ENCODE results near the gene DDRGK1. TPM values are rescaled to one million over a fixed set of nuclear protein-coding genes. Genes with fewer than 3 reads are reported as not detected.
A peak's percentile ranks its signal among the peaks of the same experiment; 100 is the strongest.

DDRGK1 gene
- total and polyA plus RNA-seq, 2 donors from 2014 or later = 81.8 to 92.5 TPM

DNA sequence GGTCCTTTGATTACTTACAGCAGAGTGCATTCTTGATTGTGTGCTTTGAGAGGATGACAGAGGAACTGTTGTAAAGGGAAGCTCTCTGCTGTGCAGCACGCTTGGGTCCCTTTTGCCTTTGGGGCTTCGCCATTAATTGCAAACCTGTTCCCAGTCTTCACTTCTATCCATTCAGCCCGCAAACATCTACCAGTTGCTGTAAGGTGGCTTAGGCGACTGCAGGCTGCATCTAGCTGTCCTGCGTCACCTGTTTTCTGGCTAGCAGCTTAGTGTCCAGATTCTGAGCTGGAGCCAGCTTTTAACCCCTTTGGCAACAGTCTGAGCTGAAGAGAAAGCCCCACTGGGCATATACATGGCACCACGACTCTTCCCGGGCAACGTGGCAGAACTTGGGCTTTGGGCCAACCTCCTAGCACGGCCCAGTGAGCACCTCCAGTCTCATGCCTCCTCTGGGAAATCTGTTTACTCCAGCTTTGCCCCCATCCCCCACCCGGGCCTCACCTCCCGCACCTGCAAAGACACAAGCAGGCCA, 42.3 kb downstream of the DDRGK1 start:
- peak overlapping the region; percentile 64 to 75 for H3K27ac ChIP-seq (ENCODE audit: low read depth in 2 of 2, low read length in 2 of 2)
- TF ChIP-seq, protein P1, sequence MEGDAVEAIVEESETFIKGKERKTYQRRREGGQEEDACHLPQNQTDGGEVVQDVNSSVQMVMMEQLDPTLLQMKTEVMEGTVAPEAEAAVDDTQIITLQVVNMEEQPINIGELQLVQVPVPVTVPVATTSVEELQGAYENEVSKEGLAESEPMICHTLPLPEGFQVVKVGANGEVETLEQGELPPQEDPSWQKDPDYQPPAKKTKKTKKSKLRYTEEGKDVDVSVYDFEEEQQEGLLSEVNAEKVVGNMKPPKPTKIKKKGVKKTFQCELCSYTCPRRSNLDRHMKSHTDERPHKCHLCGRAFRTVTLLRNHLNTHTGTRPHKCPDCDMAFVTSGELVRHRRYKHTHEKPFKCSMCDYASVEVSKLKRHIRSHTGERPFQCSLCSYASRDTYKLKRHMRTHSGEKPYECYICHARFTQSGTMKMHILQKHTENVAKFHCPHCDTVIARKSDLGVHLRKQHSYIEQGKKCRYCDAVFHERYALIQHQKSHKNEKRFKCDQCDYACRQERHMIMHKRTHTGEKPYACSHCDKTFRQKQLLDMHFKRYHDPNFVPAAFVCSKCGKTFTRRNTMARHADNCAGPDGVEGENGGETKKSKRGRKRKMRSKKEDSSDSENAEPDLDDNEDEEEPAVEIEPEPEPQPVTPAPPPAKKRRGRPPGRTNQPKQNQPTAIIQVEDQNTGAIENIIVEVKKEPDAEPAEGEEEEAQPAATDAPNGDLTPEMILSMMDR (IDR thresholded peaks at IDR 0.05; ENCODE audit: borderline replicate concordance, extremely low read depth, insufficient read depth) = no peak
- DNase-seq = peak; percentile 44 to 87 (median 66)

DNA sequence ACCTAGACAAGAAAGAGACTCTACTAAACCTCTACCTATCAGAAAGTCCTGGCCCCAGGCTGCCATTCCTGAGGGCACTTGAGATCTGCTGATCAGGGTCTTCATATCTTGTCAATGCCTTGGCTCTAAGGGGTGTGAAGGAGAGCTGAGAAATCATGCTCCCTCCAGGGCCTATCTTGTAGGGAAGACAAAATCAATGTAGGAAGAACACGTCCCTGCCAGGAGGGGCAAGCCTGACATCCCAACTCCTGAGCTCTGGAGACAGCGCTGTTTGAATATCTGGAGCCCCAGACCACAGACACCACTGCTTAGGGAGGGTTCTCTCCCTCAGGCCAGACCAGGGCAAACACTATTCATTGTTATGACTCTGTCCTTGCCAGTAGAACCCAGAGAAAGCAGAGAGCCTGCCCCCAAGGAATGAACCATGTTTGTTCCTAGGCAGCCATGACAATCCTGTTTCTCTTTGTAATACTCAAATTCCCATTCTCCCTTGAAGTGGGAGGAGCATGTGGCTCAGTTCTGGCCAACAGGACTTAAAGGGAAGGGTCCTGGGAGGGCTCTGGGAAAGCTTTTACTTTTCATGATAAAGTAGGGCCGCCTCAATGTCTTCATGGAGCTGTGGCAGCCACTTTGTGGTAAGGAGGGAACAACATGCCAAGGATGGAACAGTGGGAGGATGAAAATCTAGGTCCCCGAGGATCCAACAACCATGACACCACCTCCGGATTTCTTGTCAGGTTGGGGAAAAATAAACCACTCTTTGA, 43.0 kb downstream of the DDRGK1 start:
- Histone ChIP-seq H3K27me3 (ENCODE audit: control insufficient read depth, insufficient read depth, low read length) (no peaks in the 10 kb centered on the region), H3K9me3 (ENCODE audit: control insufficient read depth in 2 of 3, insufficient read depth in 1 of 3, low read length in 3 of 3) (no peaks in the 10 kb centered on the region), H3K4me1 (ENCODE audit: control insufficient read depth in 2 of 3, insufficient read depth in 2 of 3, low read depth in 1 of 3, low read length in 3 of 3) (peaks cover 0 to 28% (median 17%) of the 10 kb centered on the region in 3 donors), H3K36me3 (ENCODE audit: control insufficient read depth in 2 of 3, insufficient read depth in 3 of 3, low read length in 3 of 3) (no peaks in the 10 kb centered on the region), H3K4me3 (ENCODE audit: low read length in 3 of 3) (no peak overlapping the region), H3K9ac (ENCODE audit: low read length in 3 of 3) (no peak overlapping the region), H3K27ac (ENCODE audit: low read depth in 2 of 2, low read length in 2 of 2) (peak overlapping the region in 1 of 2 donors; percentile 75)
- no peak for FAIRE-seq
- no peak for DNase-seq
- intact Hi-C loops (cut with DNase I) = no loop called here
- TF ChIP-seq, protein P1 (IDR thresholded peaks at IDR 0.05; ENCODE audit: borderline replicate concordance, extremely low read depth, insufficient read depth) = no peak

More for the DNA sequence above, 42.3 kb downstream of the DDRGK1 start:
- Histone ChIP-seq H3K27me3 (ENCODE audit: control insufficient read depth, insufficient read depth, low read length) (no peaks in the 10 kb centered on the region), H3K9ac (ENCODE audit: low read length in 3 of 3) (no peak overlapping the region), H3K9me3 (ENCODE audit: control insufficient read depth in 2 of 3, insufficient read depth in 1 of 3, low read length in 3 of 3) (no peaks in the 10 kb centered on the region), H3K36me3 (ENCODE audit: control insufficient read depth in 2 of 3, insufficient read depth in 3 of 3, low read length in 3 of 3) (no peaks in the 10 kb centered on the region), H3K4me1 (ENCODE audit: control insufficient read depth in 2 of 3, insufficient read depth in 2 of 3, low read depth in 1 of 3, low read length in 3 of 3) (peaks cover 0 to 27% (median 17%) of the 10 kb centered on the region in 3 donors), H3K4me3 (ENCODE audit: low read length in 3 of 3) (peak overlapping the region in 1 of 3 donors; percentile 7)
- intact Hi-C loops (cut with DNase I) = no loop called here
- no peak for FAIRE-seq

DNA sequence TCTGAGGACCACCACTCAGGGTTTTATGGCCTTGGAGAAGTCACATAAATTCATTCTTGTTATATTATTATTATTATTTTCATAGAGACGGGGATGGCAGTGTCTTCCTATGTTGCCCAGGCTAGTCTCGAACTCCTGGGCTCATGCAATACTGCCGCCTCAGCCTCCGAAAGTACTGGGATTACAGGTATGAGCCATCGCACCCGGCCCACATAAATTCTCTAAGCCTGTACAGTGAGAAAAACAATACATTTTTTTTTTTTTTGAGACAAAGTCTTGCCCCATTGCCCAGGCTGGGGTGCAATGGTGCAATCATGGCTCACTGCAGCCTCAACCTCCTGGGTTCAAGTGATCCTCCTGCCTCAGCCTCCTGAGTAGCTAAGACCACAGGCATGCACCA, 44.1 kb downstream of the DDRGK1 start:
- intact Hi-C loops (cut with DNase I) = no loop called here
- Histone ChIP-seq H3K27ac (ENCODE audit: low read depth in 2 of 2, low read length in 2 of 2) (no peak overlapping the region), H3K4me3 (ENCODE audit: low read length in 3 of 3) (no peak overlapping the region), H3K4me1 (ENCODE audit: control insufficient read depth in 2 of 3, insufficient read depth in 2 of 3, low read depth in 1 of 3, low read length in 3 of 3) (peaks cover 0 to 28% (median 17%) of the 10 kb centered on the region in 3 donors), H3K9ac (ENCODE audit: low read length in 3 of 3) (no peak overlapping the region), H3K9me3 (ENCODE audit: control insufficient read depth in 2 of 3, insufficient read depth in 1 of 3, low read length in 3 of 3) (no peaks in the 10 kb centered on the region), H3K27me3 (ENCODE audit: control insufficient read depth, insufficient read depth, low read length) (no peaks in the 10 kb centered on the region), H3K36me3 (ENCODE audit: control insufficient read depth in 2 of 3, insufficient read depth in 3 of 3, low read length in 3 of 3) (no peaks in the 10 kb centered on the region)
- TF ChIP-seq, protein P1 (IDR thresholded peaks at IDR 0.05; ENCODE audit: borderline replicate concordance, extremely low read depth, insufficient read depth) = no peak
- DNase-seq (no peak), FAIRE-seq (no peak)

All from kidney (tissue), 14 donors.